Mesodermal cell (in vitro differentiated cells): Measurements from ENCODE around the gene PPIG.
"Not testable (repeated sequence)": the region's sequence is repeated elsewhere in the genome, so short reads cannot be mapped to it uniquely, and the experiment has no call there.

Experiments
- H3K27ac ChIP-seq: 2 replicates; pipeline ENCODE4 v1.7.0; 2013; ENCODE audit warnings: mild to moderate bottlenecking, low read depth, low read length, moderate library complexity; ENCODE audit not compliant: severe bottlenecking
- H3K36me3 ChIP-seq: 2 replicates; pipeline ENCODE4 v1.7.1; 2013; ENCODE audit warnings: mild to moderate bottlenecking, low read length, moderate library complexity; ENCODE audit not compliant: control insufficient read depth, insufficient read depth
- H3K4me1 ChIP-seq: one replicate; pipeline ENCODE4 v1.7.1; 2013; ENCODE audit warnings: mild to moderate bottlenecking, low read length; ENCODE audit not compliant: insufficient read depth, control insufficient read depth, poor library complexity, severe bottlenecking
- H3K4me3 ChIP-seq: 2 replicates; pipeline ENCODE4 v1.7.0; 2013; ENCODE audit warnings: low read length, control low read depth, mild to moderate bottlenecking; ENCODE audit not compliant: insufficient read depth, poor library complexity, severe bottlenecking; ENCODE audit errors: extremely low read depth
- H3K9me3 ChIP-seq: 2 replicates; pipeline ENCODE4 v1.7.1; 2013; ENCODE audit warnings: mild to moderate bottlenecking, low read length, moderate library complexity; ENCODE audit not compliant: control insufficient read depth
- WGBS, 2 experiments: methylation state at CpG; one replicate each; pipeline ENCODE4 v1.1.5; 2013; ENCODE audit warnings: missing lambda C conversion rate in 2 of 2; ENCODE audit not compliant: insufficient coverage in 2 of 2; 5-methylcytosine and 5-hydroxymethylcytosine counted together

Gene PPIG

GRCh38 chr2:169571571-169571970 is 12.6 kb upstream of the PPIG start:
- Histone ChIP-seq H3K4me3 (no peak overlapping the region), H3K36me3 (peaks cover 12% of the 10 kb centered on the region), H3K9me3 (no peaks in the 10 kb centered on the region), H3K27ac (no peak overlapping the region), H3K4me1 (no peaks in the 10 kb centered on the region)
- 83 to 100% methylated on average over 1 of the region's 3 CpGs for WGBS, 2 experiments

GRCh38 chr2:169572189-169572588 is 12.0 kb upstream of the PPIG start:
- H3K36me3 ChIP-seq: peaks cover 9% of the 10 kb centered on the region
- H3K27ac ChIP-seq: no peak overlapping the region
- H3K4me3 ChIP-seq: no peak overlapping the region
- no peaks in the 10 kb centered on the region for H3K9me3 ChIP-seq
- no CpG with 5 or more reads among the region's 1 CpG for WGBS, 2 experiments
- H3K4me1 ChIP-seq: no peaks in the 10 kb centered on the region

- H3K27ac ChIP-seq: peak overlapping the region; percentile 76
- H3K36me3 ChIP-seq: peaks cover 9% of the 10 kb centered on the region
- WGBS, 2 experiments: 0% methylated on average over 1 of the region's 2 CpGs; no CpG with 5 or more reads in 1 of the 2 experiments
- no peaks in the 10 kb centered on the region for H3K4me1 ChIP-seq
- H3K4me3 ChIP-seq: peak overlapping the region; percentile 68
- H3K9me3 ChIP-seq: no peaks in the 10 kb centered on the region
Observed at GRCh38 chr2:169572821-169573159, 11.4 kb upstream of the PPIG start.

- WGBS, 2 experiments: 1% methylated on average over 24 to 26 of the region's 33 CpGs
- peaks cover 9% of the 10 kb centered on the region for H3K36me3 ChIP-seq
- peak within 1 kb of the TSS; percentile 68 for H3K4me3 ChIP-seq
- no peaks in the 10 kb centered on the region for H3K4me1 ChIP-seq
- H3K27ac ChIP-seq: peak within 1 kb of the TSS; percentile 76
- no peaks in the 10 kb centered on the region for H3K9me3 ChIP-seq
Observed at GRCh38 chr2:169573160-169573973, 10.8 kb upstream of the PPIG start, which contains the start of gene FASTKD1. Gene FASTKD1 (minus strand): TSS chr2:169573865. CDS start chr2:169572029, 1,836 bp downstream.

GRCh38 chr2:169573974-169574299 is 10.2 kb upstream of the PPIG start:
- peak overlapping the region; percentile 68 for H3K4me3 ChIP-seq
- H3K4me1 ChIP-seq: no peaks in the 10 kb centered on the region
- H3K27ac ChIP-seq: peak overlapping the region; percentile 76
- H3K36me3 ChIP-seq: peaks cover 9% of the 10 kb centered on the region
- WGBS, 2 experiments: 56% methylated on average over 3 of the region's 6 CpGs; no CpG with 5 or more reads in 1 of the 2 experiments
- H3K9me3 ChIP-seq: no peaks in the 10 kb centered on the region

- not testable (repeated sequence) for H3K36me3 ChIP-seq, H3K4me3 ChIP-seq, H3K27ac ChIP-seq, H3K4me1 ChIP-seq, H3K9me3 ChIP-seq
- 100% methylated on average over 1 of the region's 5 CpGs for WGBS, 2 experiments
Observed at GRCh38 chr2:169574539-169574938, 9.6 kb upstream of the PPIG start.

- not testable (repeated sequence) for H3K4me3 ChIP-seq, H3K9me3 ChIP-seq, H3K27ac ChIP-seq, H3K4me1 ChIP-seq, H3K36me3 ChIP-seq
- 97 to 98% methylated on average over 7 to 9 of the region's 36 CpGs for whole genome bisulfite sequencing, 2 experiments
Observed at GRCh38 chr2:169575264-169575663, 8.9 kb upstream of the PPIG start.

GRCh38 chr2:169579044-169579443 is 5.1 kb upstream of the PPIG start:
- H3K9me3 ChIP-seq: peaks cover 4% of the 10 kb centered on the region
- WGBS, 2 experiments: 65 to 80% methylated on average over 3 to 6 of the region's 6 CpGs

GRCh38 chr2:169582552-169583266 is 1.4 kb upstream of the PPIG start:
- not testable (repeated sequence) for H3K4me3 ChIP-seq, H3K27ac ChIP-seq, H3K4me1 ChIP-seq, H3K9me3 ChIP-seq, H3K36me3 ChIP-seq
- WGBS, 2 experiments: 94 to 96% methylated on average over 5 to 8 of the region's 10 CpGs

More at GRCh38 chr2:169579044-169579443, 5.1 kb upstream of the PPIG start:
- no peaks in the 10 kb centered on the region for H3K4me1 ChIP-seq
- no peak overlapping the region for H3K4me3 ChIP-seq
- H3K27ac ChIP-seq: no peak overlapping the region
- no peaks in the 10 kb centered on the region for H3K36me3 ChIP-seq

- Histone ChIP-seq H3K9me3 (peaks cover 4% of the 10 kb centered on the region), H3K36me3 (peaks cover 4% of the 10 kb centered on the region), H3K4me3 (no peak overlapping the region), H3K27ac (no peak overlapping the region), H3K4me1 (no peaks in the 10 kb centered on the region)
- no CpG with 5 or more reads among the region's 5 CpGs for WGBS, 2 experiments
Observed at GRCh38 chr2:169583518-169583917, 633 bp upstream of the PPIG start.

GRCh38 chr2:169585673-169586072 is 1.5 kb downstream of the PPIG start:
- 35% methylated on average over 3 of the region's 7 CpGs; no CpG with 5 or more reads in 1 of the 2 experiments for WGBS, 2 experiments
- H3K4me1 ChIP-seq: no peaks in the 10 kb centered on the region
- peak overlapping the region; percentile 88 for H3K4me3 ChIP-seq
- no peak overlapping the region for H3K27ac ChIP-seq
- peaks cover 8% of the 10 kb centered on the region for H3K36me3 ChIP-seq
- peaks cover 4% of the 10 kb centered on the region for H3K9me3 ChIP-seq
